Panc1 (cell line): ENCODE data around the gene KRT2. TPM values are rescaled to one million over a fixed set of nuclear protein-coding genes. Genes with fewer than 3 reads are reported as not detected.

ENCODE experiments used
- ATAC-seq: fragments of 200-7000 bp; cut with Tn5 transposase; 2 replicates; pipeline ENCODE4 v1.9.1; 2020; ENCODE audit warnings: mild to moderate bottlenecking, moderate library complexity
- Bru-seq: library from RNA; stranded (reverse); fragments of 400-500 nt; gene quantifications from one replicate; lab custom pipeline; 2021; lab: Mats Ljungman, UMichigan
- BruChase-seq, 2 experiments: library from RNA; stranded (reverse); fragments of 400-500 nt; gene quantifications; one replicate each; lab custom pipeline; 2021; lab: Mats Ljungman, UMichigan
- BruUV-seq: library from RNA; stranded (reverse); fragments of 400-500 nt; replicated peaks from 2 replicates; lab custom pipeline; 2021; lab: Mats Ljungman, UMichigan
- CTCF ChIA-PET: fragments of 300-600 bp; sonication (Branson Sonifier 250); formaldehyde crosslinking; loops from one replicate; lab custom pipeline; 2022; ENCODE audit warnings: antibody characterized with exemption; lab: Charles Lee
- POLR2A ChIA-PET: fragments of 300-600 bp; sonication (Branson Sonifier 250); formaldehyde crosslinking; loops from one replicate; lab custom pipeline; 2022; ENCODE audit warnings: antibody characterized with exemption; lab: Charles Lee
- DNase-seq: peaks from one replicate; pipeline ENCODE4 v3.0.0-alpha.2; 2010; ENCODE audit warnings: low read depth, low spot score
- H3K27ac ChIP-seq: 2 replicates; pipeline ENCODE4 v1.5.1; 2011; ENCODE audit warnings: mild to moderate bottlenecking, low read length, inconsistent platforms
- H3K27me3 ChIP-seq: fragments of 200-500 bp; sonication (Bioruptor generic); 2 replicates; pipeline ENCODE4 v1.6.0; 2014; ENCODE audit warnings: low read length, inconsistent platforms; ENCODE audit not compliant: control insufficient read depth, insufficient read depth
- H3K36me3 ChIP-seq: fragments of 200-500 bp; sonication (Bioruptor generic); 2 replicates; pipeline ENCODE4 v1.5.1; 2014; ENCODE audit warnings: inconsistent platforms, mild to moderate bottlenecking, low read length, moderate library complexity; ENCODE audit not compliant: control insufficient read depth, insufficient read depth
- H3K4me1 ChIP-seq: 2 replicates; pipeline ENCODE4 v1.5.1; 2011; ENCODE audit warnings: inconsistent platforms, mild to moderate bottlenecking, low read length, moderate library complexity; ENCODE audit not compliant: control insufficient read depth, insufficient read depth
- H3K4me3 ChIP-seq, 2 experiments: 2 replicates each; pipeline ENCODE4 v1.5.1; 2011 to 2012; ENCODE audit warnings: low read depth in 2 of 2, low read length in 2 of 2, mild to moderate bottlenecking in 2 of 2, inconsistent platforms in 1 of 2, moderate library complexity in 1 of 2
- H3K9me3 ChIP-seq: fragments of 200-500 bp; sonication (Bioruptor generic); 2 replicates; pipeline ENCODE4 v1.5.1; 2014; ENCODE audit warnings: low read depth, mild to moderate bottlenecking, inconsistent platforms, low read length, moderate library complexity; ENCODE audit not compliant: control insufficient read depth, insufficient read depth
- CTCF ChIP-seq: fragments of 450-650 bp; IDR thresholded peaks from 2 replicates; pipeline ENCODE4 v1.5.1; 2017; ENCODE audit warnings: mild to moderate bottlenecking
- POLR2AphosphoS5 ChIP-seq: IDR thresholded peaks from 2 replicates; pipeline ENCODE4 v1.6.1; 2012; ENCODE audit warnings: mild to moderate bottlenecking, low read depth, low read length, moderate library complexity
- REST ChIP-seq, 2 experiments: IDR thresholded peaks; 2 replicates each; pipeline ENCODE4 v1.6.1; 2011 to 2012; ENCODE audit warnings: low read depth in 2 of 2, control low read depth in 1 of 2, low read length in 1 of 2, mild to moderate bottlenecking in 1 of 2, moderate library complexity in 1 of 2; ENCODE audit not compliant: insufficient read depth in 1 of 2
- SIN3A ChIP-seq: IDR thresholded peaks from 2 replicates; pipeline ENCODE4 v1.6.1; 2012; ENCODE audit warnings: low read depth, mild to moderate bottlenecking, low read length, moderate library complexity, borderline replicate concordance; ENCODE audit not compliant: insufficient read depth
- TCF7L2 ChIP-seq: IDR thresholded peaks from 2 replicates; pipeline ENCODE4 v1.6.1; 2011; ENCODE audit warnings: mild to moderate bottlenecking, low read depth, low read length, inconsistent platforms
- in situ Hi-C: cut with HindIII; loops from 2 replicates; pipeline ENCODE4 v1.10.0; 2016; ENCODE audit warnings: low sequenced_read_pairs, low pct_unique_long_range_greater_than_20kb
- intact Hi-C: fragments of 100-400 bp; cut with micrococcal nuclease; formaldehyde crosslinking; loops from one replicate; pipeline ENCODE4 v1.10.0; 2022; ENCODE audit not compliant: unreplicated experiment
- long read RNA-seq: library from polyadenylated mRNA; unstranded; transcript quantifications from one replicate; pipeline ENCODE4 v2.0.0, GENCODE V29; 2021; ENCODE audit not compliant: unreplicated experiment
- polyA plus RNA-seq: library from polyadenylated mRNA; unstranded; fragments of >200 nt; gene quantifications from one replicate; pipeline ENCODE4 v1.2.1, GENCODE V29; 2012; ENCODE audit warnings: missing spikeins; ENCODE audit not compliant: insufficient read length
- total RNA-seq: library from RNA; stranded (reverse); gene quantifications from one replicate; pipeline ENCODE4 v1.2.1, GENCODE V29; 2021; ENCODE audit not compliant: unreplicated experiment

KRT2 gene
- total RNA-seq (0.33 TPM), Bru-seq, nascent RNA (percentile 22 among the genes with signal in this experiment), BruChase-seq, experiment 1, labeled RNA remaining after a 2-hour chase (percentile 23 among the genes with signal in this experiment), BruChase-seq, experiment 2, labeled RNA remaining after a 6-hour chase (percentile 20 among the genes with signal in this experiment)
- 0.56 TPM for polyA plus RNA-seq
- long read RNA-seq, partial matches to known transcripts, result 0 of 1 reads
- long read RNA-seq, other reads (novel, unspliced or antisense), result 1 of 1 reads

GRCh38 chr12:52651726-52652261, at the start of gene KRT2:
KRT2 (minus strand) TSS chr12:52652211; CDS start chr12:52652142, 69 bp downstream.
- H3K4me3 ChIP-seq, result no peak within 1 kb of the TSS
- no peak for DNase-seq
- TF ChIP-seq POLR2AphosphoS5 (no peak), REST (IDR thresholded peaks at IDR 0.05; ENCODE audit: insufficient read depth in 1 of 2, low read depth in 2 of 2, low read length in 1 of 2) (no peak), SIN3A (no peak), TCF7L2 (no peak), CTCF (no peak)
- H3K27me3 ChIP-seq, result peaks cover 12% of the 10 kb centered on the region
- H3K4me1 ChIP-seq, result peaks cover 5% of the 10 kb centered on the region; the same call in 1 of the 2 replicates
- H3K36me3 ChIP-seq, result no peaks in the 10 kb centered on the region
- in situ Hi-C loops (no loop called here), intact Hi-C loops (no loop called here)
- peak within 1 kb of the TSS; percentile 6 for H3K27ac ChIP-seq
- BruUV-seq, result no TSS peak
- no peak for ATAC-seq
- CTCF ChIA-PET, result no interaction called here
- no peaks in the 10 kb centered on the region for H3K9me3 ChIP-seq
- POLR2A ChIA-PET, result no interaction called here

GRCh38 chr12:52701281-52701680, 49.3 kb upstream of the KRT2 start:
- peaks cover 10% of the 10 kb centered on the region for H3K27me3 ChIP-seq
- no peak for DNase-seq
- H3K4me3 ChIP-seq, result no peak overlapping the region
- intact Hi-C loops (no loop called here), in situ Hi-C loops (no loop called here)
- no peak for ATAC-seq
- ChIA-PET POLR2A (no interaction called here), CTCF (no interaction called here)
- BruUV-seq, result no TSS peak
- TF ChIP-seq TCF7L2 (no peak), POLR2AphosphoS5 (no peak), CTCF (no peak), SIN3A (no peak), REST (IDR thresholded peaks at IDR 0.05; ENCODE audit: insufficient read depth in 1 of 2, low read depth in 2 of 2, low read length in 1 of 2) (no peak)
- H3K27ac ChIP-seq, result no peak overlapping the region
- no peaks in the 10 kb centered on the region for H3K36me3 ChIP-seq
- H3K4me1 ChIP-seq, result no peaks in the 10 kb centered on the region
- no peaks in the 10 kb centered on the region for H3K9me3 ChIP-seq
